Calu3 (cell line): ENCODE results near the gene PLOD2. TPM values are rescaled to one million over a fixed set of nuclear protein-coding genes. Genes with fewer than 3 reads are reported as not detected.
A peak's percentile ranks its signal among the peaks of the same experiment; 100 is the strongest.

Source experiments
- BruUV-seq: library from RNA; stranded (reverse); fragments of 400-500 nt; replicated peaks from 2 replicates; lab custom pipeline; 2021; lab: Mats Ljungman, UMichigan
- CTCF ChIA-PET: fragments of 300-600 bp; sonication (Branson Sonifier 250); formaldehyde crosslinking; loops from one replicate; lab custom pipeline; 2022; ENCODE audit warnings: antibody characterized with exemption; lab: Charles Lee
- DNase-seq: peaks from one replicate; pipeline ENCODE4 v3.0.0; 2022
- H3K27ac Mint-ChIP-seq: one replicate; pipeline ENCODE4 v1.8.0; 2022; ENCODE audit warnings: mixed read lengths; ENCODE audit not compliant: unreplicated experiment
- H3K27me3 Mint-ChIP-seq: one replicate; pipeline ENCODE4 v1.8.0; 2022; ENCODE audit warnings: mixed read lengths; ENCODE audit not compliant: unreplicated experiment
- H3K36me3 Mint-ChIP-seq: one replicate; pipeline ENCODE4 v1.8.0; 2022; ENCODE audit warnings: mild to moderate bottlenecking, moderate library complexity, mixed read lengths; ENCODE audit not compliant: insufficient read depth, unreplicated experiment
- H3K4me1 Mint-ChIP-seq: one replicate; pipeline ENCODE4 v1.8.0; 2022; ENCODE audit warnings: mild to moderate bottlenecking, low read depth, mixed read lengths; ENCODE audit not compliant: unreplicated experiment
- H3K4me3 Mint-ChIP-seq: one replicate; pipeline ENCODE4 v1.8.0; 2022; ENCODE audit warnings: mild to moderate bottlenecking, low read depth, moderate library complexity, mixed read lengths; ENCODE audit not compliant: unreplicated experiment
- H3K9me3 Mint-ChIP-seq: one replicate; pipeline ENCODE4 v1.8.0; 2022; ENCODE audit warnings: low read depth, mixed read lengths; ENCODE audit not compliant: unreplicated experiment
- intact Hi-C: fragments of 100-400 bp; cut with micrococcal nuclease; formaldehyde crosslinking; loops from one replicate; pipeline ENCODE4 v1.10.0; 2022; ENCODE audit not compliant: unreplicated experiment
- total RNA-seq: library from RNA; stranded (reverse); gene quantifications from 2 replicates; pipeline ENCODE4 v1.2.3, GENCODE V29; 2022
- TF ChIP-seq, protein P1 (sequence below): fragments of 200-600 bp; IDR thresholded peaks from one replicate; pipeline ENCODE4 v1.8.0; 2022; ENCODE audit warnings: antibody characterized with exemption; ENCODE audit not compliant: unreplicated experiment

Gene PLOD2
- total RNA-seq, 1 experiment from 2014 or later = 123 TPM

DNA sequence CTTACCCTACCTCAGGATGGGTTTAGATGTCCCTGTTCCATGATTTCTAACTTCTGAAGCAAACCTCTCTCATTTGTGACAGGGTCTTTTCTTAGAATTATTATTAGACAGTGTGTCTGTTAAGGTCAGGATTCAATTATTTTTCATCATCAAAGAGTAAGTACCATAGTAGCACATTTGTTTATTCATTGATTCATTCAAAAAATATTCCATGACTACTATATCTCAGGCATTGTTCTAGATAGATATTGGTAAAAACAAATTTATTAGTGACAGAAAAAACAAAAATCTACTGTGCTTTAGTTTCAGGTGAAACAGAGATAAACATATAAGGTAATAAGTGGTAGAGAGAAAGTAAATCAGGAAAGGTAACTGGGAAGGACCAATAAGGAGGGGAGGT is 3.5 kb upstream of the PLOD2 start:
- Mint-ChIP-seq H3K4me3 (peak overlapping the region; percentile 36), H3K27me3 (no peaks in the 10 kb centered on the region), H3K4me1 (peaks cover 34% of the 10 kb centered on the region), H3K9me3 (no peaks in the 10 kb centered on the region), H3K27ac (peak overlapping the region; percentile 87), H3K36me3 (peaks cover 42% of the 10 kb centered on the region)
- DNase-seq = no peak
- no TSS peak for BruUV-seq
- CTCF ChIA-PET = interaction anchor here (0.9 to 1.0 kb wide), 2 partner anchors 23 to 388 kb away, joined by 3 read pairs; no protein-coding TSS in a partner anchor
- intact Hi-C loops = loop anchor here (10.0 kb wide), 2 partner anchors 720 to 980 kb away; no protein-coding TSS in a partner anchor
- TF ChIP-seq, protein P1, sequence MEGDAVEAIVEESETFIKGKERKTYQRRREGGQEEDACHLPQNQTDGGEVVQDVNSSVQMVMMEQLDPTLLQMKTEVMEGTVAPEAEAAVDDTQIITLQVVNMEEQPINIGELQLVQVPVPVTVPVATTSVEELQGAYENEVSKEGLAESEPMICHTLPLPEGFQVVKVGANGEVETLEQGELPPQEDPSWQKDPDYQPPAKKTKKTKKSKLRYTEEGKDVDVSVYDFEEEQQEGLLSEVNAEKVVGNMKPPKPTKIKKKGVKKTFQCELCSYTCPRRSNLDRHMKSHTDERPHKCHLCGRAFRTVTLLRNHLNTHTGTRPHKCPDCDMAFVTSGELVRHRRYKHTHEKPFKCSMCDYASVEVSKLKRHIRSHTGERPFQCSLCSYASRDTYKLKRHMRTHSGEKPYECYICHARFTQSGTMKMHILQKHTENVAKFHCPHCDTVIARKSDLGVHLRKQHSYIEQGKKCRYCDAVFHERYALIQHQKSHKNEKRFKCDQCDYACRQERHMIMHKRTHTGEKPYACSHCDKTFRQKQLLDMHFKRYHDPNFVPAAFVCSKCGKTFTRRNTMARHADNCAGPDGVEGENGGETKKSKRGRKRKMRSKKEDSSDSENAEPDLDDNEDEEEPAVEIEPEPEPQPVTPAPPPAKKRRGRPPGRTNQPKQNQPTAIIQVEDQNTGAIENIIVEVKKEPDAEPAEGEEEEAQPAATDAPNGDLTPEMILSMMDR = no peak

DNA sequence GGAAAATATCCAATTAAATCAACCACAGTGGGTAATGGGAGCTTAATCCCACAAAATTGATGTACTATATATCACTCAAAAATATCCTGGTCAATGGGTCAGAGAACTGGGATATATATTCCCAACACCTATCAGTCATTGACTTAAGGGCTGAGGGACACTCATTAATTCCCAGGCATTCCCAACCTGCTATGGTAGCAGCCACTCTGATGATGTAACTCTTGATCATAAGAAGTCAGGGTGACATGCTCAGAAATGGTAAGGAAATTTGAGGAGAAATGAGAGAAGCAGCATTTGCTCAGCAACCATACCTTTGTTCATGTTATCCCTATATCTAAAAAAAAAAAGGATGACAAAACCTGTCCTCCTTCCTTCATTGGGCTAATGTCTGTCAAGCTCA is 3.1 kb upstream of the PLOD2 start:
- peak overlapping the region; percentile 87 for H3K27ac Mint-ChIP-seq
- TF ChIP-seq, protein P1 = no peak
- CTCF ChIA-PET = interaction anchor here (0.9 to 1.3 kb wide), 3 partner anchors 21 to 388 kb away, joined by 3 to 4 read pairs (median 3); no protein-coding TSS in a partner anchor
- no TSS peak for BruUV-seq
- peaks cover 46% of the 10 kb centered on the region for H3K36me3 Mint-ChIP-seq
- H3K27me3 Mint-ChIP-seq = no peaks in the 10 kb centered on the region
- H3K9me3 Mint-ChIP-seq = no peaks in the 10 kb centered on the region
- H3K4me1 Mint-ChIP-seq = peaks cover 34% of the 10 kb centered on the region
- no peak for DNase-seq
- intact Hi-C loops = loop anchor here (10.0 kb wide), 2 partner anchors 719 to 979 kb away; no protein-coding TSS in a partner anchor
- H3K4me3 Mint-ChIP-seq = no peak overlapping the region

DNA sequence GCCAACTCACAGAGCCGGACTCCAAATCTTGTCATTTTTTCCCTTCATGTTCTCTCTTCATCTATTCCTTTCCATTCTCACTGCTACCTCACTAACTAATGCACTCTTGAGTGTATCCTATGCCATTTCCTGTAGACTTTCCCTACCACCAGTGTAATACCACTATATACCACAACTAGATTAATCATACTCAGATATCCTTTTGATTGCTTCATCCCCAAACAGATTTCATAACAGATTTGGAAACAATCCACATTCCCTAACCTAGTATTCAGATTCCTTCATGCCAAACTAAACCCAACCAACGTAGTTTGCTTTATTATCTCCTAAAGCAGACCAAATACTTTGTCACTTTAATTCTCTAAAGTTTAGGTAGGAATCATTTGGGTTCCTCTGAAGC is 2.6 kb upstream of the PLOD2 start:
- Mint-ChIP-seq H3K4me3 (peak overlapping the region; percentile 66), H3K27me3 (no peaks in the 10 kb centered on the region), H3K36me3 (peaks cover 51% of the 10 kb centered on the region), H3K27ac (peak overlapping the region; percentile 87), H3K4me1 (peaks cover 34% of the 10 kb centered on the region), H3K9me3 (no peaks in the 10 kb centered on the region)
- intact Hi-C loops = loop anchor here (1.0 to 10.0 kb wide), 5 partner anchors 21 to 979 kb away; no protein-coding TSS in a partner anchor
- CTCF ChIA-PET = interaction anchor here (1.0 to 1.3 kb wide), 2 partner anchors 21 to 24 kb away, joined by 3 to 4 read pairs; no protein-coding TSS in a partner anchor
- BruUV-seq = no TSS peak
- DNase-seq = peak; percentile 29
- TF ChIP-seq, protein P1 = peak; percentile 47

DNA sequence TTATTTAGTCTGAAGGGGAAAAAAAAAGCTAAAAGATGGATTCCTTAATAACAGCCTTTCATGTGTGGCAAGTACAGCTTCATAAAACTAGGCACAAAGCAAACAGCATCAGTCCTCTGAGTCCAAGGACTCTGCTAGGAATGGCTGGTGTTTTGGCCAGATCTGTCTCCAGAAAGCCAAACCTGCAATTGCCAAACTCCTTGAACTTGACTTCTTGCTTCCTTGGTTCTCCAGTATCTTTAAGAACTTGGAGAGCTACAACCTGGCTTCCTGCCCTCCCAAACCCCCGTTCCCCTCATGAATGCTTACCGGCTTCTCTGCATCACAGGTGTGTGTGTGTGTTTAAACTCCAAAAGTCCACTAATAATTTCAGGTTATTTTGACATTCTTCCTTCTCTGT is 1.6 kb upstream of the PLOD2 start:
- Mint-ChIP-seq H3K9me3 (no peaks in the 10 kb centered on the region), H3K4me1 (peaks cover 33% of the 10 kb centered on the region), H3K27ac (peak overlapping the region; percentile 87), H3K36me3 (peaks cover 58% of the 10 kb centered on the region), H3K27me3 (no peaks in the 10 kb centered on the region), H3K4me3 (peak overlapping the region; percentile 66)
- CTCF ChIA-PET = interaction anchor here (0.7 to 0.9 kb wide), 2 partner anchors 97 to 436 kb away, joined by 3 to 5 read pairs; no protein-coding TSS in a partner anchor
- TF ChIP-seq, protein P1 = no peak
- DNase-seq = peak; percentile 46
- intact Hi-C loops = loop anchor here (2.0 to 10.0 kb wide), 3 partner anchors 380 to 978 kb away; no protein-coding TSS in a partner anchor
- no TSS peak for BruUV-seq
